GM12892 (cell line): ENCODE data around the gene ABI1.

Experiments used
- POLR2A ChIP-seq: IDR thresholded peaks from 2 replicates; pipeline ENCODE4 v1.6.1; 2011; ENCODE audit warnings: low read depth, low read length, control low read depth
- POLR2AphosphoS5 ChIP-seq: IDR thresholded peaks from 2 replicates; pipeline ENCODE4 v1.6.1; 2011; ENCODE audit warnings: low read depth, low read length, control low read depth
- TAF1 ChIP-seq: IDR thresholded peaks from 2 replicates; pipeline ENCODE4 v1.6.1; 2011; ENCODE audit warnings: low read depth, mild to moderate bottlenecking, control low read depth, low read length, borderline replicate concordance

DNA sequence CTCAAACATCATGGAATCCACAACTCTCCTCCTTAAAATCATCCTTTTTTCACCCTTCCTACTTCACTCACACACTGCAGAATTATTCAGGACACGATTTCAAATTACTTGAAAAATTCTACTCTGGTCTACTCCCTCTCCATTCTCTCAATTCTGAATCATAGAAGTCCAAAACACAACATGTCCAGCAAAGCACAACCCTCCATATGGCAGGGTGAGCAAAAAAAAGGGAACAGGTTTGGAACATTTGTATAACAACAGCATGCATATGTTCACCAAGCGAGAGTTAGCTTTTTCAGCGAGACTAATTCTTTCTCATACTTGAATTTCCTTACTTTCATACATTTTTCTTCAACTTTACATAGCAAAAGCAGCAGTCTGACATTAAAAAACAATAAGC lies 73.4 kb downstream of the ABI1 start:
- TF ChIP-seq POLR2A (no peak), TAF1 (no peak), POLR2AphosphoS5 (no peak)
